T-helper 17 cell (primary cell): ENCODE results near the gene ZNF827. TPM values are rescaled to one million over a fixed set of nuclear protein-coding genes. Genes with fewer than 3 reads are reported as not detected.

Experiments used
- ATAC-seq: fragments of 150-1000 bp; cut with Tn5 transposase; 2 replicates; pipeline ENCODE4 v1.10.0; 2021; ENCODE audit warnings: mild to moderate bottlenecking, moderate library complexity
- DNase-seq, 3 donors: peaks; one replicate each; pipeline versions ENCODE4 v3.0.0 to v3.0.0-alpha.2; 2020 to 2021
- H3K9me3 ChIP-seq: one replicate; pipeline ENCODE4 v1.7.0; 2013; ENCODE audit warnings: low read length, mild to moderate bottlenecking; ENCODE audit not compliant: control insufficient read depth, poor library complexity, severe bottlenecking
- H3K27ac Mint-ChIP-seq: one replicate; pipeline ENCODE4 v1.8.0; 2022; ENCODE audit warnings: mild to moderate bottlenecking, moderate library complexity, mixed read lengths
- H3K27me3 Mint-ChIP-seq: one replicate; pipeline ENCODE4 v1.8.0; 2022; ENCODE audit warnings: mixed read lengths
- H3K36me3 Mint-ChIP-seq: one replicate; pipeline ENCODE4 v1.8.0; 2022; ENCODE audit warnings: low read depth, mixed read lengths
- H3K4me1 Mint-ChIP-seq: one replicate; pipeline ENCODE4 v1.8.0; 2022; ENCODE audit warnings: mild to moderate bottlenecking, mixed read lengths
- H3K4me3 Mint-ChIP-seq: one replicate; pipeline ENCODE4 v1.8.0; 2022; ENCODE audit warnings: mild to moderate bottlenecking, moderate library complexity, mixed read lengths
- total RNA-seq, 4 donors: library from RNA in 2 of 4; stranded (reverse) in 2 of 4; gene quantifications; one replicate each; pipeline ENCODE4 v1.2.3 and lab custom pipeline; 2022 to 2026

ZNF827 gene
- total RNA-seq, 2 donors from 2014 or later: 14.9 to 16.3 TPM

- no peak overlapping the region for H3K27ac Mint-ChIP-seq
Observed at GRCh38 chr4:145820407-145820806, 118.2 kb downstream of the ZNF827 start.

GRCh38 chr4:145819853-145820181, 118.8 kb downstream of the ZNF827 start:
- Mint-ChIP-seq H3K27me3 (no peaks in the 10 kb centered on the region), H3K36me3 (peaks cover 14% of the 10 kb centered on the region), H3K4me1 (peaks cover 6% of the 10 kb centered on the region), H3K27ac (no peak overlapping the region), H3K4me3 (no peak overlapping the region)
- ATAC-seq (no peak), DNase-seq (no peak)
- H3K9me3 ChIP-seq: no peaks in the 10 kb centered on the region

More at GRCh38 chr4:145820407-145820806, 118.2 kb downstream of the ZNF827 start:
- peaks cover 6% of the 10 kb centered on the region for H3K4me1 Mint-ChIP-seq
- no peak overlapping the region for H3K4me3 Mint-ChIP-seq
- DNase-seq (no peak), ATAC-seq (no peak)
- peaks cover 14% of the 10 kb centered on the region for H3K36me3 Mint-ChIP-seq
- H3K27me3 Mint-ChIP-seq: no peaks in the 10 kb centered on the region
- no peaks in the 10 kb centered on the region for H3K9me3 ChIP-seq

- DNase-seq: no peak
- no peak overlapping the region for H3K4me3 Mint-ChIP-seq
- H3K4me1 Mint-ChIP-seq: peaks cover 7% of the 10 kb centered on the region
- peaks cover 15% of the 10 kb centered on the region for H3K36me3 Mint-ChIP-seq
- H3K27ac Mint-ChIP-seq: no peak overlapping the region
- ATAC-seq: no peak
- no peaks in the 10 kb centered on the region for H3K27me3 Mint-ChIP-seq
- no peaks in the 10 kb centered on the region for H3K9me3 ChIP-seq
Observed at GRCh38 chr4:145819101-145819852, 119.3 kb downstream of the ZNF827 start.

DNA sequence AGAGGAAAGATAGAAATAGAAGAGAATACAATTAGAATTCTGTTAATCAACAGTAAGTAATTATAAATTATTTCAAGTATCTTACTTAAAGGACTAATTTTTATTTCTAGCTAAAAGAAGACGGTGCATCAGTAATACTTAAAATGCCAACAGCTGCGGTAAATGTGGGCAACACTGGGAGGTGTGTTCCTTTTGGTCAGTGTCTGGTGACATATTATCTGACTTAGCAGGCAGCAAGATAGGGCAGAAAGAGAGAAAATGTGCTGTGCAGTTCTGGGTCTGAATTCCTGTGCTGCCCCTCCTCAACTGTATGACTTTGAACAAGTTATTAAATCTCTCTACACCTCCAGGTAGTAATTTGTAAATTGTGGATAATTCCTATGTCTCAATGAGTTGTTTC, 120.6 kb downstream of the ZNF827 start:
- no peaks in the 10 kb centered on the region for H3K27me3 Mint-ChIP-seq
- H3K27ac Mint-ChIP-seq: no peak overlapping the region
- ATAC-seq: no peak
- H3K4me3 Mint-ChIP-seq: no peak overlapping the region
- peaks cover 19% of the 10 kb centered on the region for H3K36me3 Mint-ChIP-seq
- peaks cover 7% of the 10 kb centered on the region for H3K4me1 Mint-ChIP-seq
- DNase-seq: no peak
- no peaks in the 10 kb centered on the region for H3K9me3 ChIP-seq

DNA sequence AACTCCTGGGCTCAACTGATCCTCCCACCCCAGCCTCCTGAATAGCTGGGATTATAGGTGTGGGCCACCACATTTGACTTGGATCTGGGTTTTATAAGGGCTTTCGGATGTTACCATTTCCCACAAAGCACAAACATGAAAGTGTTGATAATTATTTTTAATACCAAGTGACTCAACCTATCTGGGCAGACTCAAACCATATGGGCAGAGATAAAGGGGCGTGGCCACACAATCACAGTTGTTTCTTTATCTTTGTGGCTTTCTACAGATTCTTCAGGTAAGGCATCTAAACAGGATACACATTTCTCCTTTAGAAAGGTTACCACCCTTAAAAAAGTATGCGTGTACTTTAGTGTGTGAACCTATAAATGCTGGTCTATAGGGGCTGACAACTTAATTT, 122.5 kb downstream of the ZNF827 start:
- DNase-seq (no peak), ATAC-seq (no peak)
- Mint-ChIP-seq H3K4me1 (peaks cover 7% of the 10 kb centered on the region), H3K36me3 (peaks cover 20% of the 10 kb centered on the region), H3K4me3 (no peak overlapping the region), H3K27me3 (no peaks in the 10 kb centered on the region), H3K27ac (no peak overlapping the region)
- H3K9me3 ChIP-seq: no peaks in the 10 kb centered on the region

DNA sequence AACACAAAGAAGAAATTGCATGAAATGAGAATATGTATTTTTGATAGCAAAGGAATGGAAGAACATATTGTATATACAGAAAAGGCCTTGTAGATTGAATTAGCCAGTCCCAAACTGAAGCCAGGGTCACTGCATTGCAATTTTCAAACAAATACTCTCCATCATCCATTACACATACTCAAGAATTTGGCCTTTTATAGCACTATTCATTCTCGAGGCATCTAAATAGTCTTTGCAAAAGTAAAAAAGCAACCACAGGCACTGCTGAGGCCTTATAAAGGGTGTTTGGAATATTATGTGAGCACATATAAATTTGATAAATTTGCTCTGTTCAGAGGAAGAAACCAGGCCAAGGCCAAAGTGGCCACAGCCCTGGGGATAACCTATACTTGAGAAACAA, 123.0 kb downstream of the ZNF827 start:
- Mint-ChIP-seq H3K36me3 (peaks cover 20% of the 10 kb centered on the region), H3K4me3 (no peak overlapping the region), H3K27me3 (no peaks in the 10 kb centered on the region), H3K27ac (no peak overlapping the region), H3K4me1 (peaks cover 7% of the 10 kb centered on the region)
- no peaks in the 10 kb centered on the region for H3K9me3 ChIP-seq
- DNase-seq (no peak), ATAC-seq (no peak)

- H3K9me3 ChIP-seq: no peaks in the 10 kb centered on the region
- ATAC-seq (no peak), DNase-seq (no peak)
- Mint-ChIP-seq H3K27ac (no peak overlapping the region), H3K27me3 (no peaks in the 10 kb centered on the region), H3K4me1 (peaks cover 7% of the 10 kb centered on the region), H3K4me3 (no peak overlapping the region), H3K36me3 (peaks cover 19% of the 10 kb centered on the region)
Observed at GRCh38 chr4:145815027-145815612, 123.5 kb downstream of the ZNF827 start.

DNA sequence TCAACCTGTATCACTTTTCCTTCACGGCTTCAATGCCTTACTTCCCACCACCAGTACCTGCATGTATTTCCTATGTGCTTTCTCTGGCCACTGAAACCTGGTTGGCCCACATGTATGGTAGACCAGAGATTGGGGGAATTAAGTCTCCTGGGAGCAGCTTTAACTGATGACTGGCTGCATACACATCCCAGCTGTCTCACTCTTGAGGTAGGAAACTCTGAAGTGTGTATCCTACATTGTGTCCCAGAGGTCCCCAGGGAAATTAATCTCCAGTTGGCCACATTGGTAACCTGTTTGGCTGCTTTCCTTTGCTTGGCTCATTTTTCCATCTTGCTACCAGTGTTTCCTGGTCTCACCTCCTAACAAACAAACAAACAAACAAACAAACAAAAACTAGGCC, 124.4 kb downstream of the ZNF827 start:
- ATAC-seq (no peak), DNase-seq (no peak)
- Mint-ChIP-seq H3K36me3 (peaks cover 13% of the 10 kb centered on the region), H3K4me1 (peaks cover 3% of the 10 kb centered on the region), H3K27me3 (no peaks in the 10 kb centered on the region), H3K4me3 (no peak overlapping the region), H3K27ac (no peak overlapping the region)
- no peaks in the 10 kb centered on the region for H3K9me3 ChIP-seq

GRCh38 chr4:145812919-145813318, 125.7 kb downstream of the ZNF827 start:
- no peaks in the 10 kb centered on the region for H3K27me3 Mint-ChIP-seq
- DNase-seq (no peak), ATAC-seq (no peak)
- no peaks in the 10 kb centered on the region for H3K9me3 ChIP-seq
- no peak overlapping the region for H3K27ac Mint-ChIP-seq
- H3K36me3 Mint-ChIP-seq: peaks cover 13% of the 10 kb centered on the region
- H3K4me1 Mint-ChIP-seq: peaks cover 8% of the 10 kb centered on the region
- no peak overlapping the region for H3K4me3 Mint-ChIP-seq

DNA sequence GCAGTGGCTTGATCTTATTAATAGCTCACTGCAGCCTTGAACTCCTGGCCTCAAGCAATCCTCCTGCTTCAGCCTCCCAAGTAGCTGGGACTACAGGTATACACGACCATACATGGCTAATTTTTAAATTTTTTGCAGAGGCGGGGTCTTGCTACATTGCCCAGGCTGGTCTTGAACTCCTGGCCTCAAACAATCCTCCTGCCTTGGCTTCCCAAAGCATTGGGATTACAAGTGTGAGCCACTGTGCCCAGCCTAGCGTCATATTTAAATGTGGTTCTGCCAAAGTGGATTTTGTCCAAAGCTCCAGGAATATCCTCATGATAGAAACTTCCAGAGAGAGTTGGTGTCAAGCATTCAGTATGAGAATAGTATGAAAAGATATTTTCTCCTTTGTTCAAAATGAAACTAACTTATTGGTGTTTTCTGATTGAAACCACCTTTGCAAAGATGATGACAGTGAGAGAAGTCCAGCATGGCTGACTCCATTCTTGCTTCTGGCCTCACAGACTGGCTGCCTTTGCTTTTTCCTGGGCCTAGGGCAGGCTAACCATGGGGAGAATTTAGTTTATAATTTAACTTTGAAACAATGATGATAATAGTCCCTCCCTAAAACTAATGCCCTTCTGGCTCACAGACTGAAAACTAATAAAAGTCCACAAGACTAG, 129.6 kb downstream of the ZNF827 start:
- peaks cover 5% of the 10 kb centered on the region for H3K4me1 Mint-ChIP-seq
- DNase-seq (no peak), ATAC-seq (no peak)
- H3K27ac Mint-ChIP-seq: peak overlapping the region; percentile 12
- peaks cover 5% of the 10 kb centered on the region for H3K36me3 Mint-ChIP-seq
- H3K4me3 Mint-ChIP-seq: peak overlapping the region; percentile 36
- H3K27me3 Mint-ChIP-seq: no peaks in the 10 kb centered on the region
- no peaks in the 10 kb centered on the region for H3K9me3 ChIP-seq

- peaks cover 2% of the 10 kb centered on the region for H3K36me3 Mint-ChIP-seq
- no peaks in the 10 kb centered on the region for H3K27me3 Mint-ChIP-seq
- H3K4me3 Mint-ChIP-seq: no peak overlapping the region
- no peaks in the 10 kb centered on the region for H3K9me3 ChIP-seq
- H3K27ac Mint-ChIP-seq: peak overlapping the region; percentile 12
- H3K4me1 Mint-ChIP-seq: peaks cover 5% of the 10 kb centered on the region
- no peak for DNase-seq
- ATAC-seq: peak; percentile 67
Observed at GRCh38 chr4:145808021-145808650, 130.5 kb downstream of the ZNF827 start.

GRCh38 chr4:145805490-145805889, 133.1 kb downstream of the ZNF827 start:
- no peaks in the 10 kb centered on the region for H3K27me3 Mint-ChIP-seq
- H3K27ac Mint-ChIP-seq: no peak overlapping the region
- no peaks in the 10 kb centered on the region for H3K9me3 ChIP-seq
- ATAC-seq: no peak
- no peaks in the 10 kb centered on the region for H3K36me3 Mint-ChIP-seq
- no peak overlapping the region for H3K4me3 Mint-ChIP-seq
- peaks cover 8% of the 10 kb centered on the region for H3K4me1 Mint-ChIP-seq
- DNase-seq: no peak

DNA sequence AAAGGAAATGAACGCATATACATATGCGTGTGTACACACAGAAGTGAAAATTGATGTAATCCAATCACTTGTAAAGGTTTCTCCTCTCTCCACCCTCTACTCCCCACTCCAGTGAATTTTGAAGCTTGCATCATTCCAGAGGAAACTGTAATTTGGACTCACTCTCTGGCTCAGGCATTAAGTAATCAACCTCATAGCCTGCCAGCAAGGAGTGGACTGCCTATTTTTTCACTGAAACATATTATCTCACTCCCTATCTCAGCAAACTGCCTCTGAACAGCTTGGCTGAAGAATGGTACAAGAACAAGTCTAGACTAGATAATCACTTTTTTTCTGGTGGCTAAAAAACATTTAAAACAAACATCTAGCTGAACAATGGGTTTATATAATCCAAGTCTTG, 134.5 kb downstream of the ZNF827 start:
- H3K4me3 Mint-ChIP-seq: no peak overlapping the region
- ATAC-seq: no peak

More for the DNA sequence above, 134.5 kb downstream of the ZNF827 start:
- H3K27me3 Mint-ChIP-seq: no peaks in the 10 kb centered on the region
- H3K27ac Mint-ChIP-seq: no peak overlapping the region
- no peaks in the 10 kb centered on the region for H3K36me3 Mint-ChIP-seq
- DNase-seq: no peak
- no peaks in the 10 kb centered on the region for H3K9me3 ChIP-seq
- peaks cover 8% of the 10 kb centered on the region for H3K4me1 Mint-ChIP-seq
